ENCODE data around the gene DYRK3.

The DYRK3 gene

DNA sequence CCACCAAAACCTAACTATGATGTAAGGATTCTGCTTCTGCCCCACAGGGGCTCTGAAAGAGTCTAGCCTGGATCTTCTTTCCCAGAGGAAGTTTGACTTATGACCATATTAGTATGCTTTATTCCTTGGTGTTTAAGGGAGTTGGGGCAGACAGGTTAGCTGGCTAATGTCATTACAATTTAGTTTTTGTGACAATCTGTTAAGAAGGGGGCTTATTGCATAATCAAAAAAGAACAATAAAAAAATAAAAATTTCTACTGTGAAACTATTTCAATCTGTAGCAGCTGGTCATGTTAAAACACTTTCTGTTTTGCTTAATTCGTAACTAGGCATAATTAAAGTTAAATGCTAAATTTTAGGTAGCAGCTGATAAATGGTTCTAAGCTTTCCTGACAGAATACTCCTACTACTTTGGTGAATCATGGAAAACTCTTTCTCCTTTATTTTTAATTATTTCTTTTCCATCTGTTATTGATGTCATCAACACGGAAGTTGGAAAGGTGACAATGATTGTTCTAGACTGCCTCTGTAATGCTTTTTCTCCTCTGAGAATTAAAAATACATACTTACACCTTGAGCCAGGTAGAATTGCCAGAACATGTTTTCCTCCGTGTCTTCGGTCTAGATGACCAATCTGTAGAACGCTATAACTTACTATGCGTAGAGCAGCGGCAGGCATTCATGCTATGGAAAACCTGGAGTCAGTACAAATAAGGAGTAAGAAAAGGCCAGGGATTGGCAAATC, 18.6 kb downstream of the DYRK3 start:
- TF ChIP-seq, protein P1, sequence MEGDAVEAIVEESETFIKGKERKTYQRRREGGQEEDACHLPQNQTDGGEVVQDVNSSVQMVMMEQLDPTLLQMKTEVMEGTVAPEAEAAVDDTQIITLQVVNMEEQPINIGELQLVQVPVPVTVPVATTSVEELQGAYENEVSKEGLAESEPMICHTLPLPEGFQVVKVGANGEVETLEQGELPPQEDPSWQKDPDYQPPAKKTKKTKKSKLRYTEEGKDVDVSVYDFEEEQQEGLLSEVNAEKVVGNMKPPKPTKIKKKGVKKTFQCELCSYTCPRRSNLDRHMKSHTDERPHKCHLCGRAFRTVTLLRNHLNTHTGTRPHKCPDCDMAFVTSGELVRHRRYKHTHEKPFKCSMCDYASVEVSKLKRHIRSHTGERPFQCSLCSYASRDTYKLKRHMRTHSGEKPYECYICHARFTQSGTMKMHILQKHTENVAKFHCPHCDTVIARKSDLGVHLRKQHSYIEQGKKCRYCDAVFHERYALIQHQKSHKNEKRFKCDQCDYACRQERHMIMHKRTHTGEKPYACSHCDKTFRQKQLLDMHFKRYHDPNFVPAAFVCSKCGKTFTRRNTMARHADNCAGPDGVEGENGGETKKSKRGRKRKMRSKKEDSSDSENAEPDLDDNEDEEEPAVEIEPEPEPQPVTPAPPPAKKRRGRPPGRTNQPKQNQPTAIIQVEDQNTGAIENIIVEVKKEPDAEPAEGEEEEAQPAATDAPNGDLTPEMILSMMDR (conservative IDR thresholded peaks at IDR 0.05; ENCODE audit: control insufficient read depth, insufficient read depth, low read depth, low read length): no peak
- H3K4me3 ChIP-seq (ENCODE audit: control insufficient read depth, low read depth, low read length): no peak overlapping the region
- no peak for DNase-seq (ENCODE audit: low read depth)

DNA sequence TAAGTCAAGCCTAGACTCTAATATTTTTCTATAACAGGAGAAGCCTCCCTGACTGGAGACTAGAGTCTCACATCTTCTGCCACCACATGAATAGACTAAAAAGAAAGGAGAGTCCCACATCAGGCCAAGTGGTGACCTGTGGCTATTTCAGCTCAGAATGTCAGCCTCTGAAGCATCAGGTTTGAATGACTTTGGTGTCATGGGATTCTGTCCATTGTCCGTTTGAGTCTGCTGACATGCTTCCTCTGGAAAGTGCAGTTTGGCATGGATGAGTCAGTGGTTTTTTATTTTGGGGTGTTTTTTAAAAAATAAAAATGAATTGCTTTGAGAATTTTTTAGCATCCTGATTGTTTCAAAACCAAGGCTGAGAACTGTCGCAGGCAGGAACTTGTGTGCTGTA, 19.5 kb downstream of the DYRK3 start:
- TF ChIP-seq, protein P1 (conservative IDR thresholded peaks at IDR 0.05; ENCODE audit: control insufficient read depth, insufficient read depth, low read depth, low read length): no peak
- H3K4me3 ChIP-seq (ENCODE audit: control insufficient read depth, low read depth, low read length): no peak overlapping the region
- DNase-seq (ENCODE audit: low read depth): no peak

DNA sequence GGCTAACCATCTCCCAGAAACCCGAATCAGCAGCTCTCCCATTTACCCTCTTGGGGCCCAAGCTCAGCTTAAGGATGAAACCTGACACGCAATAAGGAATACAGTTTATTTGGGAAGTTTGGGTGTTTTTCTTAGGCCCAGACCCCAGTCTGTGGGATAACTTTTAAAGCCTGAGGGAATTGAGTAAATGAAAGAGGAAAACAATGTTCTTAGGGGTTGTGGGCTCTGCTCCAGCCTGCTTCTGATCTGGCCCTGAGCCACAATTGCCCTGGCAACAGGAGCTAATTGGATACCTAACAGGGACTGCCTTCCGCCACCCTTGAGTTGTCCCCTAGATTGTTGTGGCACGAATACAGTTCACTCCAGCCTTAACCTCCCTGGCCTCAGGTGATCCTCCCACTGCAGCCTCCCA, 20.1 kb downstream of the DYRK3 start:
- TF ChIP-seq, protein P1 (conservative IDR thresholded peaks at IDR 0.05; ENCODE audit: control insufficient read depth, insufficient read depth, low read depth, low read length): no peak
- H3K4me3 ChIP-seq (ENCODE audit: control insufficient read depth, low read depth, low read length): no peak overlapping the region
- no peak for DNase-seq (ENCODE audit: low read depth)

DNA sequence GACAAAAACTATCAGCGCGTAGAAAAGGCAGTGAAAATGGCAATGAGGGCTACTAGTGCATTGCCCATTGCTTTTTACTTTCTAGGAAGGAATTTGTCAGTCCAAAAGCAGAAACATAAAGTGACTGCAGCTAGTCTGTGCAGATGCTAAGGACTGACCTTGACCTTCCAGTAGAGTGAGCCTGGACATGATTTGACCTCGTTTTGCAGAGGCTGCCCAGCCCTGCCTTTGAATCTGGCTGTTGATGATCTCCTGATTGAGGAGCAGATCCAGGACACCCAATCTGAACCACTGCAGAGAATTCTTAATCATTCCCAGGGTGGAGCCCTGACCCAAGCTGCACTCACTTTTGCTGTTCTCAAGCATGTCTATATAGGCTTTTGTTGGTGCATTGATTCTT, 21.6 kb downstream of the DYRK3 start:
- TF ChIP-seq, protein P1 (conservative IDR thresholded peaks at IDR 0.05; ENCODE audit: control insufficient read depth, insufficient read depth, low read depth, low read length): no peak
- no peak for DNase-seq (ENCODE audit: low read depth)
- H3K4me3 ChIP-seq (ENCODE audit: control insufficient read depth, low read depth, low read length): no peak overlapping the region

DNA sequence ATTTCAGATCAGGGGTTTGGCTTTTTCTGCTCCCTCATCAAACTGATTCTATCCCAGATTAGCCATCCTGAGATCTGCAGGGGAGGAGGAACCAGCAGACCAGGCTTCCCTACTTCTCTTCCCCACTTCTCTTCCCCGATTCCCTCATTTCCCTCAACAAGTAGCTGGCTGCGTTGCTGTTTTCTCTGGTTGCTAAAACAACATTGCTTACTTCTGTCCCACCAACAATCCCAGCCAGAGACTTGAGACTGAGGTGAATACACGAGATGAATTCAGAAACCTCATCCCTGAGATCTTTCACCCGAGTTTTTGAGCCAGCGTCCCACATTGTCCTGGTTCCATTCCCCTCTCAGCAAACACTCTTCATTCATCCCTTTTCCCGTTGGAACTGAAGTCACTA, 22.4 kb downstream of the DYRK3 start:
- H3K4me3 ChIP-seq (ENCODE audit: control insufficient read depth, low read depth, low read length): no peak overlapping the region
- TF ChIP-seq, protein P1 (conservative IDR thresholded peaks at IDR 0.05; ENCODE audit: control insufficient read depth, insufficient read depth, low read depth, low read length): no peak
- no peak for DNase-seq (ENCODE audit: low read depth)

DNA sequence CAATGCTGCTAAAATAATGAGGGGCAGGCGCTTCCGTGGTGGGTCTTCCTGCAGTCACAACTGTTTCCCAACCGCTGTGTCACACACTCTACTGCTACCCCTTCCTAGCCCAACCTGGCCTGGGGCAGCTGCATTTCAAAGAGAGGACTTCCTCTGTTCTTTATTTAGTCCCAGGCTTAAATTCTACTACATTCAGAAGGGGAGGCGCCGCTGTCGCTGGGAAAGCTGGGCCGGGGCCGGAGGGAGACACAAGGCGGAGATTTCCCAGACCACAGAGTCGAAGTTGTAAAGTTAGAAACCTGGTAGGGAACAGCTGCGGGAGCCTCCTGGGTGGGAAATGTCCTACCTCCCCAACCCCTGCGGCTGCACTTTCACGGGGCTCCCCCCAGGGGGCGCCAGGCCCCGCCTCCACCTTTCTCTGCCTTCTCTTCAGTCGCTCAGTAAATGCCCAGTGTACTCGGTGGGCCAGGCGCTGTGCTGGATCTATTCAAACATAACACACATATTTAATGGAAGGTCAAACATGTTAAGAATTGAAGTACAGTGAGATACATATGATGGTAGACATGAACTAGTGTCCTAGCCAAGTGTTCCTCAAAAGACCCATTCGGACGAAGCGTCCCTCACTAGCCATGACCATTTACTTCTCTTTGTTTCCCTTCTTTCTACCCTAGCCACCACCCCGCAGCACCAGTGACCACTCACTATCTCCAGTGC, 23.1 kb downstream of the DYRK3 start:
- H3K4me3 ChIP-seq (ENCODE audit: control insufficient read depth, low read depth, low read length): no peak overlapping the region
- TF ChIP-seq, protein P1 (conservative IDR thresholded peaks at IDR 0.05; ENCODE audit: control insufficient read depth, insufficient read depth, low read depth, low read length): peak; percentile 54
- DNase-seq (ENCODE audit: low read depth): no peak
